ENCODE measurements around the gene ERC2.
A peak's percentile ranks its signal among the peaks of the same experiment; 100 is the strongest.

Gene ERC2

GRCh38 chr3:56366641-56367162, 101.6 kb downstream of the ERC2 start:
- no peak for DNase-seq (ENCODE audit: low read depth)

- DNase-seq (ENCODE audit: low read depth), result no peak
These were observed 102.2 kb downstream of the ERC2 start for GRCh38 chr3:56365905-56366640.

- no peak for DNase-seq (ENCODE audit: low read depth)
These were observed 103.6 kb downstream of the ERC2 start for GRCh38 chr3:56364665-56365064.

GRCh38 chr3:56363720-56364119, 104.5 kb downstream of the ERC2 start:
- no peak for DNase-seq (ENCODE audit: low read depth)

DNA sequence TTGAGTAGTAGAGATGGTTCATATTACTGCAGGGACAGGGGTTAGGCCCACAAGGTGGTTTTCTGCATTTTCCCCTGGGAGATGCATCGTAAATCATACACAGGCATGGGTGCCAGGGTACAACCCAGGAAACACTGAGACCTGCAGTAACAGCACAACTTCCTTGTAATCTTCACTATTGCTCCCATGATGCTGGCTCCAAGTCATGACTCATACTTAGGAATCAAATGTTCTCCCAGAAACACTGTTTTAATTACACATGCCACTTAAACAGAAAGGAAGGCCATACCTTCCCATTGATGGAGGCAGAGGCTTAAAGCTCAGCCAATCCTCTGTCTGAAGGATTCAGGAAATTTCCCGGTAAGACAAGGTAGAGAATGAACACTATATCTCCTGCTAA, 106.5 kb downstream of the ERC2 start:
- no peak for DNase-seq (ENCODE audit: low read depth)

- no peak for DNase-seq (ENCODE audit: low read depth)
These were observed 111.0 kb downstream of the ERC2 start for GRCh38 chr3:56357266-56357665.

DNA sequence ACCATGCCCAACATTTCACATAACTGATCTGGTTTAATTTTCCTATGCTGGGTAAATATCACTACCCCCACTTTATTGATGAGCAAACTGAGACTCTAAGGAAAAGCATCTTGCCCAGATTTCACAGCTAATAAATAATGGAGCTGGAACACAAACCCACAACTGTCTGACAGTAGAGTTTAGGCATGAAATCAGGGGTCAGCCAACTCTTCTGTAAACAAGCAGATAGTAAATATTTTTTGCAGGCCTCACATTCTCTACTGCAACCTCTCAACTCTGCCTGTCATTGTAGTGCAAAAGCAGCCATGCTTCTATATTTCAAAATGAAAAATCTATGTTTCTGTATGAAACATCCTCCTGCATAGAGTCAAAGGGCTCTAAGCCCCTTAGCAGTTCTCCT, 111.5 kb downstream of the ERC2 start:
- no peak for DNase-seq (ENCODE audit: low read depth)

DNA sequence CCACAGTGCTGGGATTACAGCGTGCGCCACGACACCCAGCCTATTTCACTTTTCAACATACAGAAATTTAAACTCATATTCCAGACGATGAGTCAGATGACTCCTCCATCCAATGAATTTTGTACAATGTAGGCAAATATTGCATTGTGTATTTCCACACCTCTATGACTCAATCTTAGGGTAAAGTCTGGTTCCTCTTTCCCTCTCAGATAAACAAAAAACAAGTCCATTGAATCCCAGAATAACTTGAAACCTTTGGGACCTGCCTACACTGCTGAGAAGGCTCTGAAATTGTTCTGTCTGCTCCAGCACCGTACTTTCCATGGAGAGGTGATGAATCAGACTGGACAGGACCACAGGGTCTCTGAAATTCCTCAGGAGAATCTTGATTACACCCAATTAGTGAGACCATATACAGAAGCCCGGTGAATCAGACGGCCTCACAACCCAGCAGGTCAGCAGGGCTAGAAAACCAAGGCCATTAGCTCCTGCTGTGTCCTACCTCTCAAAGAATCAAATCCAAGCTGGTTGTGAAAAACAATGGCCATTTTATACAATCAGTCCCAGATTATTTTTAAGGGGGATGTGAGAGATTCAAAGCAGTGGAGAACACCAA, 112.6 kb downstream of the ERC2 start:
- DNase-seq (ENCODE audit: low read depth), result no peak

DNA sequence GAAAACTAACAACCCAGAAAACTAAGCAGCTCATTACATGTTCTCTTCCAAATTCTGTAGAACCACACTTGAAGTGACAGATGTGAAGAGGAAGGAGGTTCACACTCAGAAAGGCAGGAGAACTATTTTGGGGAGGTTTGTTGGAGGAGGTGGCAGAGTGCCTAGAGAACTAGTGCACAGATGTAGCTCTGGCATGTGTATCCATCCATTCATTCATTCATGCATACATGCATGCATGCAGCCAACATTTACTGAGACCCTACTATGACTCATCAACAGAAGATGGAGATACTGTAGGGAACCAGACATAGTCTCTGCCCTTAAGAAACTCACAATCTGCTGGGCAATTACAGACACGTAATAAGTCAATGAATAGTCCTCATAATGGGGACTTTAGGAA, 116.7 kb downstream of the ERC2 start:
- no peak for DNase-seq (ENCODE audit: low read depth)

DNA sequence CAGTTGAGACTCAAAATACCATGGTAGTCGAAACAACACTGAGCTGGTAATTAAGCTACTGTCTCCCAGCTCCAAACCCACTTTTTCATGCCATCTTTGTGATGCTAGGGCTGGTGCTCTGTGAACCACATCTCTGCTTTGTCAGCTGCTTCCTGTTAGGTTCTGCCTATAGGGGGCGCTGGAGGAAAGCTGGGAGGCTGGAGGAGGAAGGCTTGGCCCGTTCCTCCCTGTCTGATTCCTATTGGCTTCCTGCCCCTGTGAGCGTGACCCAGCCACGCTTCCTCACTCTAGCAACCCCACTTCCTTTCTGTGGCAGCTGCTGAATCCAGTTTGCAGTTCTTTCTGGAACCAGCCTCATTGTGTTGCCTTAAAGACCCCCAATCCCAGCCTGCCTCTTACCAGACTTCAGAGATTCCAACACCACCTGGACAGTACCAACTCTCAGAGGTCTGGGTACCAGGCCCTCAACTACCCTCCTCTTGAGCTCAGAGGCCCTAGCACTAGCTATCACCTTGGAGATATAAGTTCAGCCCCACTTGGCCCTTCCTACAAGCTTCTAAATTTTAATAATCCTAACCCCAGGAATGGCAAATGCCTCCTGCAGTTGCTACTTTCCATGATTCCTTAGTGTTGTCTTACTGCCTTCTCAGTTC, 120.9 kb downstream of the ERC2 start:
- DNase-seq (ENCODE audit: low read depth), result no peak

DNA sequence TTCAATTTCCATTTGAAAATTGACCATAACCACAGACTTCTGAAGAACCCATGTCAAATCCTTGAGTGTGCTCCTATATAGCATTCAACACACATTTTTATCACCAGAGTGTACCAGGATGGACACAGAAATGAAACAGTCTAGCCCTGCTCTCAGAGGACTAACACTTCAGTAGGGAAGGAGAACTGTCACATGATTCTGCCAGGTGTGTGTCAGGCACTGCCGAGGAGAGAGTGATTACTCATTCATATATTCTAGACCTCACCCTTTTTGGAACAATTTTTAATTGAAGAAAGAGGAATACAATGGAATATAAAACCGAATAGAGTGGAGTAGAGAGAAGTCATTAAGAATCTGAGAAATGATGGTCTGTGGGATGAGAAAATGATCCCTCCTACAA, 125.8 kb downstream of the ERC2 start:
- DNase-seq (ENCODE audit: low read depth), result no peak

- DNase-seq (ENCODE audit: low read depth), result no peak
These were observed 128.6 kb downstream of the ERC2 start for GRCh38 chr3:56339671-56340070.

GRCh38 chr3:56339244-56339643, 129.0 kb downstream of the ERC2 start:
- DNase-seq (ENCODE audit: low read depth), result no peak

DNA sequence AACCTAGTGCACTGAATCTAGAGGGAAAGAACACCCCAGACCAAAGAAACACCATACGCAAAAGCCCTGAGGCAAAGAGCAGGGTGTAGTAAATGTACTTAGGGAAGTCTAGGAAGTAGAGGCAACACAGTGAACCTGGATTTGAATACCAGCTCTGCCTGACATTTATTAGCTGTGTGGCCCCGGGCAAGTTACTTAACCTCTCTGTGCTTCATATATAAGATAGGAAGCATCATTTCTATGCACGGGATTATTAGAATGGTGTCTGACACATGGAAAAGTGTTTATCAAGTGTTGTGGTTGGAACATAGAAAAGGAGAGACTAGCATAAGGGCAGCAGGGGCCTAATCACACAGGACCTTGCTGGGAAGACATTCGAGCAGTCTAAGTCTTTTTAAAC, 132.2 kb downstream of the ERC2 start:
- no peak for DNase-seq (ENCODE audit: low read depth)

DNA sequence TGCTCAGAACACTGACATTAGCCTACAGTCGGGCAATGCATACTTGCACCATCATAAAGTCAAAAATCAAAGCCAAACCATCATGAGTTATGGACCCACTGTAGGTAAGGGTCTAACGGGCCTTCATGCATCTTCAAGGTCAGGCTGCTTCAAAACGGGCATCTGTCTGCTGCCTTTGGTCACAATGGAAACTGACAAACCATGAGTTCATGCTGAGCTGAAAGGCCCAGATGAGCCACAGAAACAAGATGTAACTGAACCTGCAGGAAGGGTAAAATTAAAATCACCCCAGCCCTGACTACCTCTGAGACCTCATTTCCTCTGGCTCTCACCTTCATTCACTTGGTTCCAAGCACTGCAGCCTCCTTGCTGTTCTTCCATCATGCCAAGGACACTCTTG, 143.8 kb downstream of the ERC2 start:
- no peak for DNase-seq (ENCODE audit: low read depth)

GRCh38 chr3:56323986-56324420, 144.3 kb downstream of the ERC2 start:
- peak; percentile 44 for DNase-seq (ENCODE audit: low read depth)

GRCh38 chr3:56322862-56323261, 145.4 kb downstream of the ERC2 start:
- DNase-seq (ENCODE audit: low read depth), result no peak

GRCh38 chr3:56321892-56322291, 146.4 kb downstream of the ERC2 start:
- no peak for DNase-seq (ENCODE audit: low read depth)

DNA sequence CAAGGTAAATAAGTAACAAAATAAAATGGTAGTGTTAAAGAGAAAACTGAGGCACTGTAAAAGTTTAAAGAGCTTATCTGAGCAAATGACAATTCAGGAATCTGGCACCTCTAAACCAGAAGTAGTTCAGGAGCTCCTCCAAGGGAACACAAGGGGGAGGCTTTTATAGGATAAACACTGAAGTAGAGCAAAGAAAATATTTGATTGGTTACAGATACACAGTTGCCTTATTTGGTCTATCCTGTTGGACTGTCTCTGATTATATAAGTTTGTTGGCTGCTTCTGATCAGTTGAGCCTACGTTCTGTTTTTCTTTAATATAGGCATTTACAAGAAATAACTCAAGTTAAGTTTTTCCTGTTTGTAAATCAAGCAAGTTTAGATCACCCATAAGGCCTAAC, 146.9 kb downstream of the ERC2 start:
- DNase-seq (ENCODE audit: low read depth), result no peak

DNA sequence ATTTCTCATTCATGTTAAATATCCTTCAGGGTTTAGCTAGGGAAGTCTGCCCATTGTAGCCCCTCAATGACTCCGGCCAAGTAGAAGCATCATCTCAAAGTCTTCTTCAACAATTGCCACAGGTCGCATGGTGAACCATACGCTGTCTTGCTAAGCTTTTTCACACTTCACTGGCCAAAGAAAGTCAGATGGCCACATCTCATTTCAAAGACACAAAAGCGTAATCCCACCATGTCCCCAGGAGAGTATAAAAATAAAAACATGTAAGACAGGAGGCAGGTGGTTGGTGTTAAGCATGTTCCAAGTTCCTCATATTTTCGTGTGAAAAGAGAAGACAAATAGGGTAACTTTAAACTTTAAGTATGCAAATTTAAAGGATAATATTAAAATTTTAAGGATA, 147.4 kb downstream of the ERC2 start:
- DNase-seq (ENCODE audit: low read depth), result no peak

DNA sequence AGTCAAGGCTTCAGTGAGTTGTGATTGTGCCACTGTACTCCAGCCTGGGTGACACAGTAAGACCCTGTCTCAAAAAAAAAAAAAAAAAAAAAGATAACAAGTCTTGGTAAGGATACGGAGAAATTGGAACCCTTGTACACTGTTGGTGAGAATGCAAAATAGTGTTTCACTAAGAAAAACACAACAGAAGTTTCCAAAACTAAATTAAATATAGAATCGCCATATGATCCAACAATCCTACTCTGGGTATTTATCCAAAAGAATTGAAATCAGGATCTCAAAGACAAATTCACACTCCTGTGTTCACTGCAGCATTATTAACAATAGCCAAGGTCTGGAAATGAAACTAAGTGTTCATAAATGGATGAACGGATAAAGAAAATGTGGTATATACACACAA, 149.4 kb downstream of the ERC2 start:
- no peak for DNase-seq (ENCODE audit: low read depth)

- DNase-seq (ENCODE audit: low read depth), result no peak
These were observed 151.3 kb downstream of the ERC2 start for GRCh38 chr3:56316944-56317343.

GRCh38 chr3:56314842-56315241, 153.4 kb downstream of the ERC2 start:
- DNase-seq (ENCODE audit: low read depth), result peak; percentile 83
